GM18508 (cell line): ENCODE measurements around the gene JAML.

Experiments used
- ATAC-seq: cut with Tn5 transposase; IDR thresholded peaks from one replicate; pipeline ENCODE4 v1.9.1; 2021; ENCODE audit warnings: moderate number of reproducible peaks; ENCODE audit not compliant: insufficient read depth, unreplicated experiment

JAML gene

GRCh38 chr11:118240999-118241763 is 16.4 kb upstream of the JAML start:
- ATAC-seq, result no peak

- ATAC-seq, result no peak
Observed at GRCh38 chr11:118239509-118240205, 14.8 kb upstream of the JAML start.

GRCh38 chr11:118238929-118239328 is 14.1 kb upstream of the JAML start:
- no peak for ATAC-seq

- no peak for ATAC-seq
Observed at GRCh38 chr11:118238421-118238820, 13.6 kb upstream of the JAML start.

- no peak for ATAC-seq
Observed at GRCh38 chr11:118236170-118236569, 11.4 kb upstream of the JAML start.

- ATAC-seq, result no peak
Observed at GRCh38 chr11:118234833-118235232, 10.0 kb upstream of the JAML start.

GRCh38 chr11:118233850-118234249 is 9.0 kb upstream of the JAML start:
- ATAC-seq, result no peak

GRCh38 chr11:118233377-118233776 is 8.6 kb upstream of the JAML start:
- no peak for ATAC-seq

GRCh38 chr11:118232659-118233058 is 7.8 kb upstream of the JAML start:
- ATAC-seq, result no peak

- ATAC-seq, result no peak
Observed at GRCh38 chr11:118231461-118231860, 6.7 kb upstream of the JAML start.

GRCh38 chr11:118230088-118230487 is 5.3 kb upstream of the JAML start:
- no peak for ATAC-seq

GRCh38 chr11:118229274-118229847 is 4.5 kb upstream of the JAML start:
- no peak for ATAC-seq

GRCh38 chr11:118227865-118228785 is 3.3 kb upstream of the JAML start:
- no peak for ATAC-seq

GRCh38 chr11:118226781-118227180 is 2.0 kb upstream of the JAML start:
- no peak for ATAC-seq

- no peak for ATAC-seq
Observed at GRCh38 chr11:118226296-118226695, 1.5 kb upstream of the JAML start.

GRCh38 chr11:118223992-118224391 is 819 bp downstream of the JAML start:
- no peak for ATAC-seq

- ATAC-seq, result no peak
Observed at GRCh38 chr11:118223570-118223969, 1.2 kb downstream of the JAML start.

GRCh38 chr11:118222437-118222836 is 2.4 kb downstream of the JAML start:
- ATAC-seq, result no peak

GRCh38 chr11:118221419-118221818 is 3.4 kb downstream of the JAML start:
- no peak for ATAC-seq

- ATAC-seq, result no peak
Observed at GRCh38 chr11:118219732-118220131, 5.1 kb downstream of the JAML start.
